ENCODE data around the gene RABGGTA.

The RABGGTA gene

DNA sequence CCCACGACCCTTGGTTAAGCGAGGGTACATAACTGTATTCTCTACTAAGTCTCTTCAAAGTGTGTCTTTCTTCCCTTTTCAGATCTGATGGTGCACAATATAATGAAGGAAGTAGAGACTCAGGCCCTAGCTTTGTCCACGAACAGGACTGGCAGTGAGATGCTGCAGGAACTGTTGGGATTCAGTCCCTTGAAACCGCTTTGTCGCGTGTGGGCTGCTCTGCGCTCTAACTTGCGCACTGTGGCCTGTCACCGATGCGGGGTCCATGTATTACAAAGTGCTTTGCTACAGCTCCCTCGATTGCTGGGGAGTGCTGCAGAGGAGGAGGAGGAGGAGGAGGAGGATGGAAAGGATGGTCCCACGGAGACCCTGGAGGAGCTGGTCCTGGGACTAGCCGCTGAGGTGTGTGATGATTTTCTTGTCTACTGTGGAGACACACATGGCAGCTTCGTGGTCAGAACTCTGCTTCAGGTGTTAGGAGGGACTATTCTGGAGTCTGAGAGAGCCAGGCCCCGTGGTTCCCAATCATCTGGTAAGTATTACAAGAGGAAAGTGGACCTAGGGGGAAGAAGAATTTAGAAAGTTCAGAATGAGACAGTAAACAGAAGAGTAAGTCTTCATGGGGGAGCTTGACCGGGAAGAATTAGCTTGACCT lies 29.1 kb upstream of the RABGGTA start:
- no peak for DNase-seq (ENCODE audit: low read depth)

DNA sequence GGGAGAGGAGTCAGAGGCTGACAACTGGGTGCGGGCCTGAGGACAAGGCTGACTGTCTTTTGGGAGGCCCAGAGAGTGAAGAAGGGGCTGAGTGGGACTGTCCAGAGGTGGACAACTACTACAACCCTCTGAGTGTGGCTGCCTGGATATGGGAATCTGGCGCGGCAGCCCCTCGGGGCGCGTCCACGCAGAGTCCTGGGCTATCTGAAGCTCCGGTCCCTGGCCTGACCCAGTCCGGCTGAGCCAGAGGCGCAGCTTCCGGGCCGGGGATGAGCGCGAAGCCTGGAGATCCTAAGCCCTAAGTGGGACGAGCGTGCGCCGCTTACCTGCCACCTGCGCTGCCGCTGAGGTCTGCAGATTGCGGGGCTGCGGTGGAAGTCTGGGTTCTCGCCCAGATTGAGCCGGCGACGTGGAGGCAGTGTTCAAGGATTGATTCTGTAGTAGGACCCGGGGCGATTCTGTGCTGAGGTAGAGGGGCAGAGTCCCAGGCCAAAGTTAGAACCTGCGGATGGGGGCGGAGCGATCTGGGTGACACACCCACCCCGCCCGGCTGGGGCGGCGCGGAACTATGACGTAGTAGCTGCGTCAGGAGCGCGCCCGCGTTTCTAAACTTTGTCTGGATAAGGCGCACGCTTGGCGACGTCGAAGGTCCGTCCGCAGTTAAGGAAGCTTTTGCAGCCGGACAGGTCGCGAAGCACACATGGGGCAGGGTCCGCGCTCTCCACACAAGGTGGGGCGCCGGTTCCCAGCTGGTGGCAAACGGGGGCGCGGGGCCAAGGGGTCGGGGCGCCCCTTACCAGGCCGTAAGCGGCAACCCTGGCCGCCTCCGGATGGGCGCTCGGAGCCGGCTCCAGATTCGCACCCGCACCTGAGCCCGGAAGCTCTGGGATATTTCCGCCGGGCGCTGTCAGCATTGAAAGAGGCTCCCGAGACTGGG lies 28.1 kb upstream of the RABGGTA start, which contains the start of the genes DHRS1 and NOP9:
TSS of gene DHRS1 (minus strand) at position 526 of the 937 bp plus-strand sequence. CDS start 674 bp downstream, outside the sequence.
TSS of gene NOP9 (plus strand) at position 596 of the 937 bp plus-strand sequence. CDS start at position 701, 105 bp downstream.
- peak; percentile 81 for DNase-seq (ENCODE audit: low read depth)

DNA sequence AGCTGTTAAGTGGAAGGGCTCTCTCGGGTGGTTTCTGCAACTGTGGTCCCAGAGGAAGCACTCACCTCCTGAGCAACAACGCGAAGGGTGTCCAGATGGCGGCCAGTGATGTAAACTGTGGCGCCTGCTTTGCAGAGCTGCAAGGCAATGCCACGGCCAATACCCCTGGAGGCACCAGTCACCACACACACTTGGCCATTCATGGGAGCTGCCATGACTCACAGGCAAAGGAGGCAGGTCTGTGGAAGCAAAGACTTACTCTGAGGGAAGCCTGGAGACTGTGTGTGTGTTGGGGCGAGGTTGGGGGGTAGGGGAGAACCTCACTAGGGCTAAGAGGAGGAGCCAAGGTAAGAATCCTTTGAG lies 27.5 kb upstream of the RABGGTA start:
- DNase-seq (ENCODE audit: low read depth), result peak; percentile 68

DNA sequence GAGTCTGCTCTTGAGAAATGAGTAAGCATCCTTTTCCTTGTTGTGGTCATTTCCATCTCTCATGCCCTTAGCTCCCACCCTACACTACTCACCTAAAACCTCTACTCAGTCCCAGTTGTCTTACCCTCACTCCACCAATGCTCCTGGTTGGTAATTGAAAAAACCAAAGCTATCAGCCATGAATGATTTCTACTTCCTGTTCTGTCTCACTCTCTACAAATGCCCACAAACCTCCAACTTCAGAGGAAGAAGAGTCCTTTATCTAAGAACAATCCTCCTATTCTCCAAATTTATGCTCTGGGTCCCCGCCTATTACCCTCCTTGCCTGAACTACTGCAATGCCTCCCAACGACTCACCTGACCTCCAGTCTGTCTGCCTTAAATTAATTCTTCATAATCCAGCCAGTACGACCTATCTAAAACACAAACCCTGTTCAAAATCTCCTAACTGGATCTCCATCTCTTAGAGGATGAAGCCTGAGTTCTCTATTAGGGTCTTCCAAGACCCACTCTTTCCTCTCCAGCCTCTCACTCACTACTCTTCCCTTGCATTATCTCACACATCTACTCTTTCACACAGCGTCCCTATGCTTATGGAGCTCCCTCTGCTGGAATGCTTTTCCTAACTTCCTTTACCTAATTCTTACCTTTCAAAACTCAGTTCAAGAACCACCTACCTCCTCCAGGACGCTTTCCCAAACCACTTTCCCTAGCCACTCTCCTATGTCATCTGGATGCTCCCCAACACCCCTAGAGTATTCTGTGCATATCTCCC lies 26.0 kb upstream of the RABGGTA start:
- DNase-seq (ENCODE audit: low read depth), result peak; percentile 22

DNA sequence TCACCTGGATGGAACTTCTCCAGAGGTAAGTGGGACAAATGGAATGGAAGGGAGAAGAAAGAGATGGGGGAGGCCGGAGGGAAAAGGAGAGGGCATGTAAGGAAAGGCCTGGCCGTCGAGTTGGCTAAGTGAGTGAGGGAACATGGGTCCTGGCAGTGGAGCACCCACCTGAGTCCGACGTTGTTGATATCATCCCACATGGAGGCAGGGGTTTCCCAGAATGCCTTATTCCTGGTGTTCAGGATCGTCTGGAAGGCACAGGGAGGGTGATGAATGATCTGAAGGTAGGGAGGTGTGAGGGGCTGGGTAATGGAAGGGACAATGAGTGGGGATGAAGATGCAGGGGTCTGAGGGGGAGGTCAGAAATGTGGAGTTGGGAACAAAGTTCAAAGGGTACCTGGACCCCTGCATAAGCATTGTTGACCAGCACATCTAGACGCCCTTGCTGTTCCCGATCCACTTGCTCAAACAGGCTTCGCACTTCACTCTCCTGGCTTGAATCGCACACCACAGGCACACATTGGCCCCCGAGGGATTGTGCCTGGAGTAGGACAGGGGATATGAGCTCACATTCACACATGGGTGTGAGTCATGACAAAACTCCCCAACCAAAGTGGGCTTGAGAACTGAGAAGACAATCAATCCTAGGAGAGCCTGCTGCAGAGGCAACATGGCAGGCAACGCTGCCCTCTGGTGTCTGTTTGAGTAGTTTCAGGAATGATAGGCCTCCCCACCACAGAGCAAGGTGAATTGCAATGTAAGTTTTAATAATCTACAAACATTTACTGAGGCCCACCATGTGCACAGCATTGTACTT lies 25.2 kb upstream of the RABGGTA start:
- DNase-seq (ENCODE audit: low read depth), result peak; percentile 89

DNA sequence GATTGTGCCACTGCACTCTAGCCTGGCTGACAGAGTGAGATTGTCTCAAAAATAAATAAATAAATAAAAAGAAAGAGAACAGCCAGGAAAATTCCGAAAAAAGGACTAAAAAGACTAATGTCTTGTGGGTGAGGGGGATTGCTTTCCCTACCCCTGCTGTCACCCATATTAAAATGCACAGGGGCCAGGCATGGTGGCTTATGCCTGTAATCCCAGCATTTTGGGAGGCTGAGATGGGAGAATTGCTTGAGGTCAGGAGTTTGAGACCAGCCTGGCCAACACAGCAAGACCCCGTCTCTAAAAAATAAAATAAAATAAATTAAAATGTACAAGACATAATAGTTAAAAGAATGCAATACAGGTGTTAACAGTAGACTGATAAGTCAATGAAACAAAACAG lies 22.1 kb upstream of the RABGGTA start:
- no peak for DNase-seq (ENCODE audit: low read depth)

DNA sequence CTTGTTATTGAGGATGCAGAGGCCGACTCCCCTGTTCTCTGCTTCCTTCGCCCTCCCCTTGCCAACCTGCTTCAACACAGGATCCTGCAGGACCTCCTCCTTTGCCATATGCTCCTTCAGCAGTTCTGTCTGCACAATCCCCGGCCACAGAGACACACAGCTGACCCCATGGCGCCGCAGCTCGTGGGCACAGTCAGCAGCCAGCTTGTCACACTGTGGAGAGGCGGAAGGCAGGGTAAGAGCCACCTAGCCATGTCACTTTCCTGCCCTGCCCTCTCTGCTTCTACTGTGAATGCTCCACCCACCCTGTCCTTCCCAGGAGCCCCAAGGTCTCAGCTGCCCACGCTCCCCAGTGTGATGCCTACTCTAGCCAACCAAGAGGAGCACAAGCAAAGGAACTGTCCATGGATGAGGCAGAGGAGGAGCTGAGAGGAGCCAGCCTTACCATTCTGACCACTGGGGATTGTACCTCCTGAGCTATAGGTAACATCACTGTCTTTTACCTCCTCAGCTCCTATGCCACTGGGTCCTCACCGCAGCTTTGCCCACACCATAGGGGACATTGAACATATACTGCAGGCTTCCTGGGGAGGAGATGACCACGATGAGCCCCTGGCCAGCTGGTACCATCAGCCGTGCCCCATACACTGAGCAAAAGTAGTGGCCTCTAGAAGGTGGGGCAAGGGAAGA lies 20.9 kb upstream of the RABGGTA start:
- no peak for DNase-seq (ENCODE audit: low read depth)

DNA sequence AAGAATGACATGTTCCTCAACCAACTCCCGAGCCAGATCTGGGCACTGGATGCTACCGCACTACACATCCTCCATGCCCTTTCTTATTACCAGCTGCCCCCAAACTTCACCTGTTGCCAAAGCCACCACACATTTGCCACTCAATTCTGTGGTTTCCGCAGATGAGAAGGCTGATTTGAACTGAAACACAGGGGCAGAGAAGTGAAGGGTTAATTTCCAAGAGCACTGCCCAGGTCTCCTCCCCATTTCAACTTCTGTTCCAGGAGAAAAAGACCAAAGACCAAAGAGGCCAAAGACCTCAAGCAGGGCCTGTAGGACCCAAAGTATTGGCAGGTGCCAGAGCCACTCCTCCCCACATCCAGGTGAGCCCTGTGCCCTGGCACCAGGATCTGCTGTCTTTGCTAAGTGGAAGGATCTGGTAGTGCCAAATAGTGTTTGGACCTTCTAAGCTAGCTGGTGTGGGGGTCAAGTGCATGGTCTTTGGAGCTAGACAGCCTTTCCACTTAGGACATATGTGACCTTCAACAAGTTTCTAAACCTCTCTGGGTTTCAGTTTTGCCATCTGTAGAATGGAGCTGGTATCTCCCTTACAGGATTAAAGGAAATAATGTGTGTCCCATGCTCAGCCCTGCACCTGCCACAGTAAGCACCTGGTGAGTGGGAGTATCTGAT lies 20.2 kb upstream of the RABGGTA start:
- no peak for DNase-seq (ENCODE audit: low read depth)

DNA sequence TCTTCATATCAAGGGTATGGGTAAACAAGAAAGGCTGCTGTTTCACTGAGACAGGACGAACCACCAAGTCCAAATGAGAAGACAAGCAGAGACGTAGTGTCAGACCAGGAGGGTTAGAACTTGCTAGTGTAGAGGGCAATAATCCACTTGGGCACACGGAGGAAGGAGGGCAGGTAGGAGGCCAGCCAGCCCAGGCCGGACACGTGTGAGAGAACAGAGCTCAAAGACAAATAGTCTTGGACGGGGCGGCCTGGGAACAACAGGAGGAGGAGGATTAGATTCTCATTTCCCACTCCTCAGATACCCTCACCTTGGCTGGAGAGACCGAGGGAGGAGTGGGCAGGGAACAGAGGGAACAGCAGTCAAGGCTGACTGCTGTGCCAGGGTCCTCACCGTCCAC lies 19.3 kb upstream of the RABGGTA start:
- no peak for DNase-seq (ENCODE audit: low read depth)

DNA sequence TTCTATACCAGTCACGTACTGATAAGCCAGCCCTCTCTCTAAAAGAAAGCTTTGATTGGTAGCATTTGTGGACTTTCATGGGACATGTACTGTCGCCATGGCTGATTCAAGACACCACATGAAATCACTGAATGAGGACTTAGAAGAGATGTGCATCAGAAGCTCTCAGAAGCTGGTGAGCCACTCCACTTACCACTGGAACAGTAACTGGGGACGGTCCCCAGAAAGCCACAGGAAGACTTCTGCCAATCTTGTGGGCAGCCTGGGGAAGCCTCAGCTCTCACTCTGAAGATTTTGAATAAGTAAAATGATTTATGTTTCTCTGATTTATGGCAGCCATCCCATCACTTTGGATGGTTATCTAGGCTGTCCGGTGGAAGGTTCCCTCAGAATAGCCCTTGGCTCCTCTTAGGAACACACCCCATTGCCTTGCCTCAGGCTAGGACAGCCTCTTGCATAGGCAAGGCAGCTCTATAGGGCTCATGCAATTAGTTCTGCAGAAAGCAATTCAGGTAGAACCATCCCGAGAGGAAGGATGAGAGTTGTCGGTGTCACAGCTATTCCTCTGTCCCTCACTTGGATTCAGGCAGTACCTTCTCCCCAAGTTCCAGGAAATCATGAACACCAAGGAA lies 18.4 kb upstream of the RABGGTA start:
- DNase-seq (ENCODE audit: low read depth), result no peak

DNA sequence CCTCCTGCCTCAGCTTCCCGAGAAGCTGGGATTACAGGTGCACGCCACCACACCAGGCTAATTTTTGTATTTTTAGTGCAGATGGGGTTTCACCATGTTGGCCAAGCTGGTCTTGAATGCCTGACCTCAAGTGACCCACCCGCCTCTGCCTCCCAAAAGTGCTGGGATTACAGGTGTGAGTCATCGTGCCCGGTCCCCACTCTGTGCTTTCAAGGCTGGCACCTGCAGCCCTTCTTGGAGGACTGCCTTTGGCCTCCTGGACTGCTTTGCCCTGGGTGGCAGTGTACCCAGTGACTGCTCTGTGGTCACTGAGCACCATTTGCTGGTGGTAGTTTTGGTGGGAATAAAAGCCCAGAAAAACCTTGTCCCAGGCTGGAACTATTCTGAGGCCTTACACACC lies 15.6 kb upstream of the RABGGTA start:
- DNase-seq (ENCODE audit: low read depth), result no peak

DNA sequence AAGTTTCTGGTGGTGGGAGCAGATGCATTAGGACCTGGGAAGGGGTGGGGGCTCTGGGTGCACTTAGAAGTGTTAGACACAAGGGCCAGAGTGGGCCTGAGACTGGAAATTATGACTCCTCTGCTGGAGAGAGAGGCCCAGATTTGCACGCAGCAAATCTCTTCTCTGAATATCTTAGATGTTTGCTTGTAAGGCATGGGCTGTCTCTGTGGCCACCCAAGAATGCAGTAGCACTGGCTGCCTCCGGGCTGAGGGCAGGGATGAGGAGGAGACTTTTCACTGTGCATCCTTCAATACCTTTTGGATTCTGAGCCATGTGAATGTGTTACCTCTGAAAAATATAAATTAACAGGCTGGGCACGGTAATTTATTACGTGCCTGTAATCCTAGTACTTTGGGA lies 14.0 kb upstream of the RABGGTA start:
- DNase-seq (ENCODE audit: low read depth), result no peak

DNA sequence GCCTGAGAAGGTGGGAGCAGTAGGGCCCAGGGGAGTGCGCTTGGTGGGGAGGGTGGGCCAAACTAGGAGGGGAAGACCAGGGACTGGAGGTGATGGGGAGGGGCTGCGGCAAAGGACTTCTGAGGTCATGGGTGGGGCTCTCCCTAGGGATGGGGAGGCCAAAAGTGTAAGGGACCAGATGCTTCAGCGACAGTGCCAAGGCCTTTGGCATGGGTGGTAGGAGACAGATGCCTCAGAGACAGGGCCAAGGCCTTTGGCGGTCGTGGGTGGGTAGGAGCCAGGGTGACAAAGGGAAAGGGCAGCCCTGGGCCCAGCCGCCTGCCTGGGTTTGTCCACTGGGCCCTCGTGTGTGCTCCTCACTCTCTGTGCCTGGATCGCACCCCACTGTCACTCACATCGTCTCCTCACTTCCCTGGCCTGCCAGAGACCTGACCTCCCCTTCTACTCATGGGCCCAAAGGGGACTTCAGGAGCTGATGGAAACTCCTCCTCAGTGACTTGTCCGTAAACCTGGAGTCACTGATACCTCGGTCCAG lies 13.2 kb upstream of the RABGGTA start:
- DNase-seq (ENCODE audit: low read depth), result no peak

DNA sequence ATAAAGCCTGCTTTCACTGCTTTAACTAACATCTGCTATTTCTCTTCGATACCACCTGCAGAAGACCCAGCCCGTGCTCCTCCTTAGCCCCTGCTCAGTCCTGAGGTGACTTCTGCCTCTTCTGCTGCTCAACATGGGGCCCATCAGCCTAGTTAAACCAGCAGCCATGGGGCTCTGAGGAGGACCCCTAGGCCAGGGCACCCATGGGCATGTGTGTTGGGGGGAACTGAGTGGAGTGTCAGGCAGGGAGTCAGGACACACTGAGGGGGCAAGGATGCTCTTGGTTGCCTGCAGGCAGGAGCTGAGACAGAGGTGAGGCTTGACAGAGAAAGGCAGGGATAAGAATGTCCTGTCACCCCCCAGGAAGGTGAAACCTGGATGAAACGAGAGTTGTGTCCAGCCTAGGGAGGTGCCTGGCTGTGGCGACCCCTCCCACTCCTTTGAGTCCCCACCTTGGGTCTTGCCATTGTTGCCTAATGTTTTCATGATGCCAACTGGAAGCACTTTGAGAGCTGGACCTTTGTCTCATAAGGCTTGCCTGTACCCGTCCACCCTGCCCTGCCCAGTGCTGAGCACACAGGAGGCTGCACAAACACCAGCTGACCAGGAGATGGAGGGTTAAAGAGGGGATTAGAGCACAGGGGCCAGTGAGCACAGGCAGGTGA lies 12.5 kb upstream of the RABGGTA start:
- no peak for DNase-seq (ENCODE audit: low read depth)

DNA sequence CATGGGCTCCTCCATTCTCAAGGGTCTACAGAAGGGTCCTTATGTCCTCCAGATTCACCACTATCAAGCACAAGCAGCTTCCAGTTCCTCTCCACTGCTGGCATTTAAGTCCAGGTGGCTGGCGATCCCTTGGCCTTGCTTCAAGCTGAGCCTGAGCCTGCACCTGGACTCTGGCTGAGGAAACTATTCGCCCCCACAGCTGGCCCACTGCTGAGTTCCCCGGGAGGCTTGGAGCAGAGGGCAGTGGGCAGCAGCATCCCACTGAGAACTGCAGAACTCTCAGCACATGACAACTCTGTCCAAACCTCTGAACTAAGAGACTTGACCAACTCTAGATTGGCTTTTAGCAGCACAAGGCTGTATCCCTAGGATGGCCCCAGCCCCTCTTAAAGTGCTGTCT lies 11.3 kb upstream of the RABGGTA start:
- DNase-seq (ENCODE audit: low read depth), result no peak

DNA sequence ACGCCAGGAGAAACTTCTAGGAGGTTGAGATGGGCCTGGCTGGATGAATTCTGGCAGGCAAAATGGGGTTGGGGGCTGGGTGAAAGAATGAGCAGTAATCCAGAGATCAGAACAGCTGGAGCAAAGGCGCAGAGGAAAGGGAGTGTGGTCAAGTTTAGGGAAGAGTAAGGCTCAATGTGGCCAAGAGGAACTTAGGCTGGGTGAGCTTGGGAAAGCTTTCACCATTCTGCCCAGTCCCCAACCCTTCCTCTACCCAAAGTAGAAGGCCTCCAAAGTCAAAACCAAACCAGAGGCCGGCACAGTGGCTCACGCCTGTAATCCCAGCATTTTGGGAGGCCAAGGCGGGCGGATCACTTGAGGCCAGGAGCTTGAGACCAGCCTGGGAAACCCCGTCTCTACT lies 10.2 kb upstream of the RABGGTA start:
- no peak for DNase-seq (ENCODE audit: low read depth)

DNA sequence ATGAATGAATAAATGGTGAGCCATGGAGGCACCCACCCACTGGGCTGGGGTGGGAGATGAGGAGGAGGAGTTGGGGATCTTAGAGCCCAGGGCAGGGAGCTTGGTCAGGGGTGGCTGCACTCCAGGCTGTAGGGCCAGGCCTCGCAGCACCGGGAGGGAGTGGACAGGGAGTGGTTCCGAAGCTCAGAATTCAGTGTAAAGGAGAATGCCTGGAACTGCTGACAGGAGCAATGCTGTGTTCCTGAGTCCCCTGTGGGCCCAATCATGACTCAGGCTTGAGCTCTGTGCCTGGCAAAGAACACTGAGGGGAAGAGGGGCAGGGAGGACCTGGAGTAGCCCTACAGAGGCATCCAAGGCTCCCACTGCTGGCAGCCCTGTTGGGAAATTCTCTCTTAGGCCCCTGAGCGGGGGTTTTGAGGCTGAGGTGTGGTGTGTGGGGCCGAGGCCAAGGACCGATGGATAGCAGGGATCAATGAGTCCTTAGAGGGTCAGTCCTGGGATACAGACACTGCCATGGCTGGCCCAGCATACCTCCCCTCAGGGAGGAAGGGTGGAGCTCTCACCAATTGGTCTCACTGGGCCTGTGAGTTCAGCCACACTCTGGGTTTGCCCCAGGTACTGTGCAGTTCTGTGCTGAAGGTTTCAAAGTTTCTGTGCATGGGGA lies 9.5 kb upstream of the RABGGTA start:
- no peak for DNase-seq (ENCODE audit: low read depth)
